HG03457 (cell line): Measurements from ENCODE around the gene PPIL3.

Experiments
- ATAC-seq: cut with Tn5 transposase; IDR thresholded peaks from one replicate; pipeline ENCODE4 v1.9.1; 2021; ENCODE audit warnings: moderate number of reproducible peaks; ENCODE audit not compliant: unreplicated experiment

PPIL3 gene

GRCh38 chr2:200861617-200862155 is 27.2 kb downstream of the PPIL3 start:
- no peak for ATAC-seq

- ATAC-seq, result no peak
These were observed 28.6 kb downstream of the PPIL3 start for GRCh38 chr2:200860092-200860795.

- no peak for ATAC-seq
These were observed 32.1 kb downstream of the PPIL3 start for GRCh38 chr2:200856806-200857205.

GRCh38 chr2:200852605-200853004 is 36.3 kb downstream of the PPIL3 start:
- no peak for ATAC-seq

- no peak for ATAC-seq
These were observed 37.3 kb downstream of the PPIL3 start for GRCh38 chr2:200851398-200852248.

GRCh38 chr2:200850512-200851256 is 38.2 kb downstream of the PPIL3 start:
- ATAC-seq, result no peak

GRCh38 chr2:200847939-200848338 is 40.9 kb downstream of the PPIL3 start:
- no peak for ATAC-seq

GRCh38 chr2:200847269-200847668 is 41.6 kb downstream of the PPIL3 start:
- ATAC-seq, result no peak

- no peak for ATAC-seq
These were observed 43.1 kb downstream of the PPIL3 start for GRCh38 chr2:200845669-200846325.

- no peak for ATAC-seq
These were observed 43.7 kb downstream of the PPIL3 start for GRCh38 chr2:200845194-200845593.

- ATAC-seq, result no peak
These were observed 44.6 kb downstream of the PPIL3 start for GRCh38 chr2:200843993-200844948.

- ATAC-seq, result no peak
These were observed 49.4 kb downstream of the PPIL3 start for GRCh38 chr2:200839513-200839912.

GRCh38 chr2:200834701-200835100 is 54.2 kb downstream of the PPIL3 start:
- no peak for ATAC-seq

GRCh38 chr2:200829258-200829655 is 59.6 kb downstream of the PPIL3 start:
- ATAC-seq, result no peak

GRCh38 chr2:200828572-200829257 is 60.2 kb downstream of the PPIL3 start:
- ATAC-seq, result no peak

- ATAC-seq, result no peak
These were observed 60.8 kb downstream of the PPIL3 start for GRCh38 chr2:200828104-200828503.

GRCh38 chr2:200821686-200822245 is 67.1 kb downstream of the PPIL3 start:
- ATAC-seq, result no peak
